WERI-Rb-1 (cell line): ENCODE measurements around the gene MATN3.

Source experiments
- DNase-seq: peaks from one replicate; pipeline ENCODE4 v3.0.0-alpha.2; 2020
- H3K27ac ChIP-seq: fragments of 250-450 bp; sonication (Bioruptor Pico); 2 replicates; pipeline ENCODE4 v1.5.1; 2020; ENCODE audit warnings: mild to moderate bottlenecking, moderate library complexity
- H3K27me3 ChIP-seq: fragments of 250-450 bp; sonication (Bioruptor Pico); 2 replicates; pipeline ENCODE4 v1.5.1; 2021; ENCODE audit warnings: mild to moderate bottlenecking, low read depth, moderate library complexity; ENCODE audit not compliant: insufficient read depth, severe bottlenecking
- H3K36me3 ChIP-seq: fragments of 250-450 bp; sonication (Bioruptor Pico); 2 replicates; pipeline ENCODE4 v1.5.1; 2020; ENCODE audit warnings: mild to moderate bottlenecking, moderate library complexity
- H3K4me3 ChIP-seq: 2 replicates; pipeline ENCODE4 v1.5.1; 2011; ENCODE audit warnings: low read depth, mild to moderate bottlenecking, control low read depth, low read length
- H3K9me3 ChIP-seq: fragments of 250-450 bp; sonication (Bioruptor Pico); 2 replicates; pipeline ENCODE4 v1.5.1; 2021; ENCODE audit warnings: mild to moderate bottlenecking, moderate library complexity; ENCODE audit not compliant: severe bottlenecking
- TF ChIP-seq, protein P1 (sequence below): IDR thresholded peaks from 2 replicates; pipeline ENCODE4 v1.5.1; 2011; ENCODE audit warnings: low read depth, mild to moderate bottlenecking, control low read depth, inconsistent platforms, low read length

Gene MATN3

DNA sequence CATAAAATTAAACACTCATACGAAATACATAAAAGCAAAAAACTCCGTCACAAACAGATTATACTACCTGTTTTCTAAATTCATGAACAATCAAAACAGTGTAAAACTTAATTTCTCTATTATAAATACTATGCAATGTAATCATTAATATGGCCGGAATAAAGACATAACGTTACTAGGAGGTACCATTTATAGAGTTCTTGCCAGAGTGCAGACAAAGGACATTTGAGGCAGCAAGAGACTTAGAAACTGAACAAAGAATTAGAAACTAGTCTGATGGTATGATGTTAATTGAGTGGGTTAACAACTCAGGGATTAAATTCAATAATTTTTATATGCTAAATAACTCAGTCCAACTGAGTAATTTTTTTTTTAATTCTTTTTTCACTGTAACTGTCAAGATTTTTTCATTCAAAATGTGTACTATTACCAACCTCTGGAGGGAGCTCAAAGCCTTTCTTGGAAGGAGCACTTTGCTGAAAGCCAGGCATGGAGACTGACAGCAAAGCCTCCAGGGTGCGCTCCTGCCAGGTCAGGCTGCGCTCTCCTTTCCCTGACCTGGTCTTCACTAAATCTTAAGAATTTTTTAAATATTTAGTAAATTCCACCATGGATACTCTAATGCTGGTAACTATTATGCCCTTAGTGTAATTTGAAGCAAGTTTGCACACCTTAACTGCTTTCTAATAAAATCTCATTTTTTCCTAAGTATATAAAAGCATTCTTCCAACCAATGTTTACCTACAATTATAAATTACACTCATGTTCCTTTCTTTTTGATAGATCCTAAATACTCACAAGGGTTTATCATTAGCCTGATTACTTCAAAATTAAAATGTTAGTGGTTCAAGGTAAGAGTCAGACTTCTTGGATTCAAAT is 56.7 kb downstream of the MATN3 start:
- H3K27me3 ChIP-seq, result no peaks in the 10 kb centered on the region
- H3K9me3 ChIP-seq, result no peaks in the 10 kb centered on the region
- H3K27ac ChIP-seq, result no peak overlapping the region
- TF ChIP-seq, protein P1, sequence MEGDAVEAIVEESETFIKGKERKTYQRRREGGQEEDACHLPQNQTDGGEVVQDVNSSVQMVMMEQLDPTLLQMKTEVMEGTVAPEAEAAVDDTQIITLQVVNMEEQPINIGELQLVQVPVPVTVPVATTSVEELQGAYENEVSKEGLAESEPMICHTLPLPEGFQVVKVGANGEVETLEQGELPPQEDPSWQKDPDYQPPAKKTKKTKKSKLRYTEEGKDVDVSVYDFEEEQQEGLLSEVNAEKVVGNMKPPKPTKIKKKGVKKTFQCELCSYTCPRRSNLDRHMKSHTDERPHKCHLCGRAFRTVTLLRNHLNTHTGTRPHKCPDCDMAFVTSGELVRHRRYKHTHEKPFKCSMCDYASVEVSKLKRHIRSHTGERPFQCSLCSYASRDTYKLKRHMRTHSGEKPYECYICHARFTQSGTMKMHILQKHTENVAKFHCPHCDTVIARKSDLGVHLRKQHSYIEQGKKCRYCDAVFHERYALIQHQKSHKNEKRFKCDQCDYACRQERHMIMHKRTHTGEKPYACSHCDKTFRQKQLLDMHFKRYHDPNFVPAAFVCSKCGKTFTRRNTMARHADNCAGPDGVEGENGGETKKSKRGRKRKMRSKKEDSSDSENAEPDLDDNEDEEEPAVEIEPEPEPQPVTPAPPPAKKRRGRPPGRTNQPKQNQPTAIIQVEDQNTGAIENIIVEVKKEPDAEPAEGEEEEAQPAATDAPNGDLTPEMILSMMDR, result peak; percentile 87
- peaks cover 2% of the 10 kb centered on the region; the same call in 1 of the 2 replicates for H3K36me3 ChIP-seq
- DNase-seq, result peak; percentile 85
- no peak overlapping the region for H3K4me3 ChIP-seq

DNA sequence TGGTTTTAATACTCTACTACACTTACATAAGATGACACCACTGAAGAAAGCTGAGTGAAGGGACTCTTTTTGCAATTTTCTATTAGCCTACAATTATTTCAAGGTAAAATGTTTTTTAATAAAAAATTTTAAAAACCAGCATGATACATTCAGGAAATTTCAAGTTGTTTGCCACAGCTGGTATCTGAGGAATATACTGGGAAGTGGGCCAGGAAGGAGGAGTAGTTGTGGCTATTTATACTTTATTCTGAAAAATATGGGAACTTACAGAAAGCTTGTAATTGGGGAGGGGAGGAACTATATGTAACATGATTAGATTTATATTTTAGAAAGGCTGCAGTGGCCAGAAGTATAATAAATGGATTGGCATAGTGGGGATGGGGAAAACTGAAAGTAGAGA is 63.4 kb downstream of the MATN3 start:
- peaks cover 9% of the 10 kb centered on the region; the same call in 1 of the 2 replicates for H3K36me3 ChIP-seq
- no peaks in the 10 kb centered on the region for H3K27me3 ChIP-seq
- H3K9me3 ChIP-seq, result no peaks in the 10 kb centered on the region
- H3K4me3 ChIP-seq, result no peak overlapping the region
- TF ChIP-seq, protein P1, result no peak
- no peak for DNase-seq
- no peak overlapping the region for H3K27ac ChIP-seq

DNA sequence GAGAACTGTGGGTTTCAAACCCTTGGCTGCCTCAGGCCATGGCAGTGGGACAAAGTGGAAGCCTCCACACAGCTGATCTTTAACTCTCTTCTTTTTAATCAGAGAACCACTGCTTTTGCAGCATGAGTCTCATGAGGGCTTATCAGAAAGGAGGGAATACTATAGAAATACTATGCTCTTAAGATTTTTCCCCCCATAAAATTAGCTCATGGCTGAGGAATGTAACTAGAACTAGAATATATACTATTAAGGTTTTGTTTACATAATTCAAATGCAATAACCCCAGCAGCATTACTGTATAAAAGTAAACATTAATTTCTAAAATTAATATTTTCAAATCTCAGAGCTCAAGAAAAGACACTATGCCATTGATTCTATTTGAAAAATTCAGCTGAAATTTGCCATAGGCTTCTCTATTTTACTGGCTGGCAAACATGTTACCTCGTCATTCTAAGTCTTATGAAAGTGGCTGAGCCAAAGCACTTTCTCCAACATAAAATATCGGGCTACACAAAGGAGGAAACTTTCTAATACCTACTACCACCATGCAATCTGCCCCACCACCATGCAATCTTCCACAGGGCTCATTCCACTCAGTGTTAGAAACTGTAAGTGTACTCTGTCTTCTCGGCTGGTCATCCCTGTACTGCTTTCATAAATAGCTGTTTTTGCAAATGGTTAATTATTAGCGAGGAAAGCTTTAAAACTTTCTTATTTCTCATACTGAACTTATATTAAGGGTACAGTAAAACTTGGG is 65.1 kb downstream of the MATN3 start:
- Histone ChIP-seq H3K4me3 (no peak overlapping the region), H3K27ac (no peak overlapping the region), H3K9me3 (no peaks in the 10 kb centered on the region), H3K27me3 (no peaks in the 10 kb centered on the region), H3K36me3 (peaks cover 9% of the 10 kb centered on the region; the same call in 1 of the 2 replicates)
- TF ChIP-seq, protein P1, result no peak
- DNase-seq, result no peak

DNA sequence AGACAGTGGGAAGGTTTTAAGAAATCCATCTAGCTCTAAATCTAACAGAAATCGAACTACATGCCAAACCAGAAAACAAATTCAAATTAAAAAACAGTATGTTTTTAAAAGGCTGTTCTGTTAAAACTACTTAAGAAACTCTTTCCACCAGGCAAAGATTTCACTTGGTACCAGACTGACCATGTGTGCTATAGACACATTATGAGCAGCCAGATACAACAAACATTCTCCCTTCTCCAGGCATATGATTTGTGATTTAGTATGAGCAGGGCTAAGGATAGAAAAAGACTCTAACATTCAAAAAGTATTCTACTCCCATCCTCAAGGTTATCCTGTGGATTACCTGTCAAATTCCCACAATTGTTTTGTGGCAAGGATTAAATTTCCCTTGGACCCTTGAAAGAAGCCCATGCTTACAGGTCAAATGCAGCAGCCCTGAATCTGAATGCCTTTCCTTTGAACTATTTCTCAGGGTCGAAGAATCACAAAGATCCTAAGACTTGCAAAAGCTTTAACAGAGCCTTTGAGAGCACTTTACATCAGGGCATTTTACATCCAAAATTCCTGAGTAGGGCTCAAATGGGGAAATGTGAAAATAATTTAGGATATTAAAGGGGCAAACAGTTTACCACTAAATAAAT is 68.1 kb downstream of the MATN3 start:
- Histone ChIP-seq H3K9me3 (no peaks in the 10 kb centered on the region), H3K27me3 (no peaks in the 10 kb centered on the region), H3K27ac (no peak overlapping the region), H3K36me3 (peaks cover 9% of the 10 kb centered on the region), H3K4me3 (no peak overlapping the region)
- TF ChIP-seq, protein P1, result no peak
- no peak for DNase-seq

DNA sequence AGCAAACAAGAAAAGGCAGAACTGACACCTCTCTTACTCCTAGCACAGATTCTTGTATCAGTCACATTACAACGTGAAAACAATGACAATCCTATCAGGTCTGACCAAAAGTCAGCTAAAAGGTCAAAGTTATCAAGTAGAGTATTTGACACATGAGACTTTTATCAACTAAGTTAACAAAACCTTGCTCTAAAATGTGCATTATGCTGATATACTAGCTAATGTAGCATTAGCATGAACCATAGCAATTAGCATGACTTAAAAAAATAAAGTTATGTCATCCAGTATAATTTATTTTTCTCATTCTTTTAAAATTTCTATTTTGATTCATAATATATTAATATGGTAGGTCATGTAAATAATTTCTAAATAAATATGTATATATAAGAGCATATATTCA is 69.3 kb downstream of the MATN3 start:
- H3K9me3 ChIP-seq, result no peaks in the 10 kb centered on the region

More for the DNA sequence above, 69.3 kb downstream of the MATN3 start:
- H3K36me3 ChIP-seq, result peaks cover 9% of the 10 kb centered on the region
- H3K27ac ChIP-seq, result no peak overlapping the region
- no peaks in the 10 kb centered on the region for H3K27me3 ChIP-seq
- DNase-seq, result no peak
- no peak overlapping the region for H3K4me3 ChIP-seq
- TF ChIP-seq, protein P1, result no peak
